Urinary bladder (tissue), 4 donors: ENCODE results near the gene MARCHF4. TPM values are rescaled to one million over a fixed set of nuclear protein-coding genes. Genes with fewer than 3 reads are reported as not detected.

Experiments
- DNase-seq: peaks from one replicate; pipeline ENCODE4 v3.0.0-alpha.2; 2015; ENCODE audit errors: extremely low spot score
- H3K27ac ChIP-seq: one replicate; pipeline ENCODE4 v1.5.1; 2013; ENCODE audit warnings: low read depth, mild to moderate bottlenecking, moderate library complexity
- H3K36me3 ChIP-seq: one replicate; pipeline ENCODE4 v1.6.1; 2013; ENCODE audit warnings: mild to moderate bottlenecking, moderate library complexity; ENCODE audit not compliant: insufficient read depth
- H3K4me1 ChIP-seq: one replicate; pipeline ENCODE4 v1.6.1; 2013; ENCODE audit warnings: mild to moderate bottlenecking, moderate library complexity; ENCODE audit not compliant: insufficient read depth
- H3K4me3 ChIP-seq: one replicate; pipeline ENCODE4 v1.5.1; 2013; ENCODE audit warnings: low read depth, low read length
- WGBS: extraction: QIAGEN DNeasy Blood & Tissue Kit; methylation state at CpG from one replicate; pipeline ENCODE4 v1.1.7; 2013; 5-methylcytosine and 5-hydroxymethylcytosine counted together
- polyA plus RNA-seq: library from polyadenylated mRNA; stranded (reverse); fragments of 200-250 nt; gene quantifications from one replicate; pipeline ENCODE4 v1.2.3, GENCODE V29; 2013
- small RNA-seq: library from RNA; depleted of rRNA; stranded (forward); fragments of <200 nt; gene quantifications from one replicate; pipeline ENCODE3, GENCODE V24; 2014
- total RNA-seq: library from RNA; depleted of rRNA; stranded (reverse); fragments of >200 nt; gene quantifications from one replicate; pipeline ENCODE4 v1.2.3, GENCODE V29; 2014
- donor health status: healthy with polysubstance abuse.
- donor health status: healthy.

Gene MARCHF4
- total and polyA plus RNA-seq, 2 donors, result 0.04 to 0.05 TPM

- no peaks in the 10 kb centered on the region for H3K36me3 ChIP-seq
- no peak for DNase-seq
- WGBS, result 88% methylated on average over 5 of the region's 5 CpGs
- no peak overlapping the region for H3K27ac ChIP-seq
- H3K4me1 ChIP-seq, result no peaks in the 10 kb centered on the region
- no peak overlapping the region for H3K4me3 ChIP-seq
Measured at GRCh38 chr2:216328347-216328746, 43.9 kb downstream of the MARCHF4 start.

GRCh38 chr2:216327447-216327935 lies 44.8 kb downstream of the MARCHF4 start:
- Histone ChIP-seq H3K36me3 (no peaks in the 10 kb centered on the region), H3K4me3 (no peak overlapping the region), H3K27ac (no peak overlapping the region), H3K4me1 (no peaks in the 10 kb centered on the region)
- no peak for DNase-seq
- WGBS, result 71% methylated on average over 1 of the region's 1 CpG

Small RNA genes lying within 50 kb of the gene (small RNA-seq; reads per million reads assigned to genes)
- gene RF00019, result not detected

Other genes starting within 250 kb of the MARCHF4 start
- 18.9 TPM for gene SMARCAL1, start 40.0 kb upstream of the MARCHF4 start, total RNA-seq
- 11.1 TPM for gene SMARCAL1, start 40.0 kb upstream of the MARCHF4 start, polyA plus RNA-seq
- gene RPL37A, start 126.4 kb upstream of the MARCHF4 start, total RNA-seq, result 2,774 TPM
- gene RPL37A, start 126.4 kb upstream of the MARCHF4 start, polyA plus RNA-seq, result 5,486 TPM